ENCODE data around the gene CAMTA1. TPM values are rescaled to one million over a fixed set of nuclear protein-coding genes. Genes with fewer than 3 reads are reported as not detected.

Gene CAMTA1
- total and polyA plus RNA-seq, 4 donors, result 78.7 to 438 (median 173) TPM

GRCh38 chr1:7220007-7220406, 434.8 kb downstream of the CAMTA1 start:
- Histone ChIP-seq H3K27ac (ENCODE audit: low read depth in 1 of 2, low read length in 2 of 2) (no peak overlapping the region), H3K36me3 (ENCODE audit: control insufficient read depth in 1 of 2, insufficient read depth in 2 of 2, low read length in 1 of 2) (no peaks in the 10 kb centered on the region), H3K4me1 (ENCODE audit: control insufficient read depth in 1 of 2, insufficient read depth in 2 of 2, low read length in 2 of 2) (no peaks in the 10 kb centered on the region), H3K4me3 (ENCODE audit: low read length in 2 of 2) (no peak overlapping the region), H3K27me3 (ENCODE audit: control insufficient read depth in 1 of 2, insufficient read depth in 2 of 2, low read length in 1 of 2) (no peaks in the 10 kb centered on the region), H3K9me3 (ENCODE audit: control insufficient read depth, low read length) (no peaks in the 10 kb centered on the region)
- 90 to 96% methylated on average over 10 of the region's 10 CpGs for WGBS, 2 donors
- ATAC-seq (ENCODE audit: low FRiP score) (no peak), DNase-seq (no peak)
- intact Hi-C loops (cut with DNase I), result loop anchor here in 1 of 2 donors (10.0 kb wide), 1 partner anchor 425 kb away; no protein-coding TSS in a partner anchor

GRCh38 chr1:7220712-7221252, 435.5 kb downstream of the CAMTA1 start:
- intact Hi-C loops (cut with DNase I), result loop anchor here in 1 of 2 donors (10.0 kb wide), 1 partner anchor 424 kb away; no protein-coding TSS in a partner anchor
- H3K4me3 ChIP-seq (ENCODE audit: low read length in 2 of 2), result no peak overlapping the region
- no peaks in the 10 kb centered on the region for H3K4me1 ChIP-seq (ENCODE audit: control insufficient read depth in 1 of 2, insufficient read depth in 2 of 2, low read length in 2 of 2)
- ATAC-seq (ENCODE audit: low FRiP score), result no peak
- WGBS, 2 donors, result 87 to 89% methylated on average over 13 of the region's 13 CpGs
- no peak for DNase-seq
- H3K27ac ChIP-seq (ENCODE audit: low read depth in 1 of 2, low read length in 2 of 2), result no peak overlapping the region
- H3K27me3 ChIP-seq (ENCODE audit: control insufficient read depth in 1 of 2, insufficient read depth in 2 of 2, low read length in 1 of 2), result no peaks in the 10 kb centered on the region
- no peaks in the 10 kb centered on the region for H3K36me3 ChIP-seq (ENCODE audit: control insufficient read depth in 1 of 2, insufficient read depth in 2 of 2, low read length in 1 of 2)
- H3K9me3 ChIP-seq (ENCODE audit: control insufficient read depth, low read length), result no peaks in the 10 kb centered on the region

GRCh38 chr1:7221826-7222694, 436.8 kb downstream of the CAMTA1 start:
- ATAC-seq (ENCODE audit: low FRiP score) (no peak), DNase-seq (no peak)
- Histone ChIP-seq H3K4me3 (ENCODE audit: low read length in 2 of 2) (no peak overlapping the region), H3K36me3 (ENCODE audit: control insufficient read depth in 1 of 2, insufficient read depth in 2 of 2, low read length in 1 of 2) (no peaks in the 10 kb centered on the region), H3K27me3 (ENCODE audit: control insufficient read depth in 1 of 2, insufficient read depth in 2 of 2, low read length in 1 of 2) (no peaks in the 10 kb centered on the region), H3K27ac (ENCODE audit: low read depth in 1 of 2, low read length in 2 of 2) (no peak overlapping the region), H3K9me3 (ENCODE audit: control insufficient read depth, low read length) (no peaks in the 10 kb centered on the region), H3K4me1 (ENCODE audit: control insufficient read depth in 1 of 2, insufficient read depth in 2 of 2, low read length in 2 of 2) (no peaks in the 10 kb centered on the region)
- WGBS, 2 donors, result 64 to 69% methylated on average over 15 of the region's 15 CpGs
- intact Hi-C loops (cut with DNase I), result loop anchor here in 1 of 2 donors (10.0 kb wide), 1 partner anchor 423 kb away; no protein-coding TSS in a partner anchor

GRCh38 chr1:7222695-7223015, 437.4 kb downstream of the CAMTA1 start:
- DNase-seq, result no peak
- Histone ChIP-seq H3K27ac (ENCODE audit: low read depth in 1 of 2, low read length in 2 of 2) (no peak overlapping the region), H3K27me3 (ENCODE audit: control insufficient read depth in 1 of 2, insufficient read depth in 2 of 2, low read length in 1 of 2) (no peaks in the 10 kb centered on the region), H3K36me3 (ENCODE audit: control insufficient read depth in 1 of 2, insufficient read depth in 2 of 2, low read length in 1 of 2) (no peaks in the 10 kb centered on the region), H3K4me3 (ENCODE audit: low read length in 2 of 2) (no peak overlapping the region), H3K4me1 (ENCODE audit: control insufficient read depth in 1 of 2, insufficient read depth in 2 of 2, low read length in 2 of 2) (no peaks in the 10 kb centered on the region), H3K9me3 (ENCODE audit: control insufficient read depth, low read length) (no peaks in the 10 kb centered on the region)
- intact Hi-C loops (cut with DNase I), result loop anchor here in 1 of 2 donors (10.0 kb wide), 1 partner anchor 422 kb away; no protein-coding TSS in a partner anchor
- ATAC-seq (ENCODE audit: low FRiP score), result no peak
- 88 to 90% methylated on average over 7 of the region's 7 CpGs for WGBS, 2 donors

GRCh38 chr1:7223334-7224080, 438.3 kb downstream of the CAMTA1 start:
- no peak overlapping the region for H3K4me3 ChIP-seq (ENCODE audit: low read length in 2 of 2)
- ATAC-seq (ENCODE audit: low FRiP score), result no peak
- no peak for DNase-seq
- no peak overlapping the region for H3K27ac ChIP-seq (ENCODE audit: low read depth in 1 of 2, low read length in 2 of 2)
- no peaks in the 10 kb centered on the region for H3K36me3 ChIP-seq (ENCODE audit: control insufficient read depth in 1 of 2, insufficient read depth in 2 of 2, low read length in 1 of 2)
- 91 to 92% methylated on average over 9 of the region's 9 CpGs for WGBS, 2 donors
- no peaks in the 10 kb centered on the region for H3K9me3 ChIP-seq (ENCODE audit: control insufficient read depth, low read length)
- H3K4me1 ChIP-seq (ENCODE audit: control insufficient read depth in 1 of 2, insufficient read depth in 2 of 2, low read length in 2 of 2), result no peaks in the 10 kb centered on the region
- intact Hi-C loops (cut with DNase I), result loop anchor here in 1 of 2 donors (10.0 kb wide), 1 partner anchor 421 kb away; no protein-coding TSS in a partner anchor
- no peaks in the 10 kb centered on the region for H3K27me3 ChIP-seq (ENCODE audit: control insufficient read depth in 1 of 2, insufficient read depth in 2 of 2, low read length in 1 of 2)

- no peaks in the 10 kb centered on the region for H3K27me3 ChIP-seq (ENCODE audit: control insufficient read depth in 1 of 2, insufficient read depth in 2 of 2, low read length in 1 of 2)
- DNase-seq (no peak), ATAC-seq (ENCODE audit: low FRiP score) (no peak)
- H3K4me1 ChIP-seq (ENCODE audit: control insufficient read depth in 1 of 2, insufficient read depth in 2 of 2, low read length in 2 of 2), result no peaks in the 10 kb centered on the region
- intact Hi-C loops (cut with DNase I), result loop anchor here in 1 of 2 donors (10.0 kb wide), 1 partner anchor 421 kb away; no protein-coding TSS in a partner anchor
- H3K9me3 ChIP-seq (ENCODE audit: control insufficient read depth, low read length), result no peaks in the 10 kb centered on the region
- WGBS, 2 donors, result 39 to 59% methylated on average over 10 of the region's 10 CpGs
- H3K27ac ChIP-seq (ENCODE audit: low read depth in 1 of 2, low read length in 2 of 2), result no peak overlapping the region
- no peaks in the 10 kb centered on the region for H3K36me3 ChIP-seq (ENCODE audit: control insufficient read depth in 1 of 2, insufficient read depth in 2 of 2, low read length in 1 of 2)
- H3K4me3 ChIP-seq (ENCODE audit: low read length in 2 of 2), result no peak overlapping the region
Measured at GRCh38 chr1:7224081-7224534, 438.9 kb downstream of the CAMTA1 start.

- Histone ChIP-seq H3K9me3 (ENCODE audit: control insufficient read depth, low read length) (no peaks in the 10 kb centered on the region), H3K27me3 (ENCODE audit: control insufficient read depth in 1 of 2, insufficient read depth in 2 of 2, low read length in 1 of 2) (no peaks in the 10 kb centered on the region), H3K4me3 (ENCODE audit: low read length in 2 of 2) (no peak overlapping the region), H3K4me1 (ENCODE audit: control insufficient read depth in 1 of 2, insufficient read depth in 2 of 2, low read length in 2 of 2) (no peaks in the 10 kb centered on the region), H3K36me3 (ENCODE audit: control insufficient read depth in 1 of 2, insufficient read depth in 2 of 2, low read length in 1 of 2) (no peaks in the 10 kb centered on the region), H3K27ac (ENCODE audit: low read depth in 1 of 2, low read length in 2 of 2) (no peak overlapping the region)
- ATAC-seq (ENCODE audit: low FRiP score) (no peak), DNase-seq (no peak)
- intact Hi-C loops (cut with DNase I), result loop anchor here in 1 of 2 donors (10.0 kb wide), 1 partner anchor 420 kb away; no protein-coding TSS in a partner anchor
- WGBS, 2 donors, result 66 to 71% methylated on average over 13 of the region's 13 CpGs
Measured at GRCh38 chr1:7224644-7225043, 439.4 kb downstream of the CAMTA1 start.

- 84 to 86% methylated on average over 11 of the region's 11 CpGs for WGBS, 2 donors
- Histone ChIP-seq H3K4me1 (ENCODE audit: control insufficient read depth in 1 of 2, insufficient read depth in 2 of 2, low read length in 2 of 2) (no peaks in the 10 kb centered on the region), H3K36me3 (ENCODE audit: control insufficient read depth in 1 of 2, insufficient read depth in 2 of 2, low read length in 1 of 2) (no peaks in the 10 kb centered on the region), H3K4me3 (ENCODE audit: low read length in 2 of 2) (no peak overlapping the region), H3K27ac (ENCODE audit: low read depth in 1 of 2, low read length in 2 of 2) (no peak overlapping the region), H3K27me3 (ENCODE audit: control insufficient read depth in 1 of 2, insufficient read depth in 2 of 2, low read length in 1 of 2) (no peaks in the 10 kb centered on the region), H3K9me3 (ENCODE audit: control insufficient read depth, low read length) (no peaks in the 10 kb centered on the region)
- DNase-seq, result no peak
- intact Hi-C loops (cut with DNase I), result loop anchor here in 1 of 2 donors (10.0 kb wide), 1 partner anchor 419 kb away; no protein-coding TSS in a partner anchor
- no peak for ATAC-seq (ENCODE audit: low FRiP score)
Measured at GRCh38 chr1:7225711-7226505, 440.7 kb downstream of the CAMTA1 start.
